ENCODE results near the gene KIF23.
A peak's percentile ranks its signal among the peaks of the same experiment; 100 is the strongest.

The KIF23 gene

GRCh38 chr15:69394556-69395282 lies 19.4 kb upstream of the KIF23 start:
- peak; percentile 69 for DNase-seq (ENCODE audit: low read depth)

DNA sequence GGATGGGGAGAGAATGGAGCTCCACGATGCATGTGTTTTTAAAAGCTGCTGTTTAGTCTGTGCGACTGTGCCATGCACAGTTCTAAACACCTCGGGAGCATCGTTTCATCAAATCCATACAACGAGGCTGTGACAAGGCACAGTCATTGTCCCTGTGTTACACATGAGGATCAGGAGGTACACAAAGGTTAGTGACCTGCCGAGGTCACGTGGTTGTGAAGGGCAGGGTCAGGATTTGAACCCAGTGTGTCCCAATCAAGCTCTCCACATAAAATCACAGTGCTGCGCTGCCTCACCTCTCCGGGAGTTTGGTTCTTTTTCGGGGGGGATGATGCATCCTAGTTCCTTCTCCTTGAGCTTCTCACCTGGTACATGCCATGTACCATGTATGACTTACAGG lies 18.7 kb upstream of the KIF23 start:
- no peak for DNase-seq (ENCODE audit: low read depth)

DNA sequence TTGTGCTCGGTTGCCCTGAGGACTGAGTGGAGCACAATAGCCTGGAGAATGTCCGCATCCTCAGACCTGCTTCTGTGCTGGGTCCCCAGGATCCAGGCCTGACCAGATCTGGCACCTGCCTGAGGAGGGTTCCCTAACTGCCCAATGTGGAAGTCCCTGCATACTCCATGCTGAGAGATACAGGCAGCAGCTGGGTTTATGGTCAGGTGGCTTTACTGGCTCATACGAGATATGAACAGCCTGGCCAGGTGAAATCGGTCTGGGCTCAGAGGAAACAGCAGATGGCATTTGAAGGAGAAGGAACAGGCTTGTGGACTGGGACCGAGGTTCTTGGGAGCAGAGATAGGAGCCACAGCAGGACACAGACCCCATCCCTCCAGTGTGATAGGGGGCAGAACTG lies 18.2 kb upstream of the KIF23 start:
- DNase-seq (ENCODE audit: low read depth): no peak

DNA sequence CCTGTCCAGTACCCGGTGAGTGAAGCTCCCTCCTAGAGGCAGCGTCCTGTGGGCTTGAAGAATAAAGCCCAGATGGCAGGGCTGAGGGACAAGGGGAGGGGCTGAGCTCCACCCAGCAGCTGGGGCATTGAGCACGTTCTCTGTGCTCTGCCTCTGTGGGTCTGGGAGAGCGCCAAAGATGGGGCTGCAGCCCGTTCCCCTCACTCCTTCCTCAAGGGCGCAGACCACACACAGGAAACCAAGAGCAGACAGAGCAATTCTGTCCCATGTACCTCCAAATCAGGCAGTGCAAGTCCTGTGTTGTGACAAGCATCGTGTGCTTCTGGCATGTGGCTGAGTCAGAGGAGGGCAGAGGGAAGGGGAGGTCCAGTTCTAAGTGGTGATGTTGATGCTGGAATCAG lies 15.7 kb upstream of the KIF23 start:
- no peak for DNase-seq (ENCODE audit: low read depth)

- no peak for DNase-seq (ENCODE audit: low read depth)
Observed at GRCh38 chr15:69400850-69401249, 13.3 kb upstream of the KIF23 start.

DNA sequence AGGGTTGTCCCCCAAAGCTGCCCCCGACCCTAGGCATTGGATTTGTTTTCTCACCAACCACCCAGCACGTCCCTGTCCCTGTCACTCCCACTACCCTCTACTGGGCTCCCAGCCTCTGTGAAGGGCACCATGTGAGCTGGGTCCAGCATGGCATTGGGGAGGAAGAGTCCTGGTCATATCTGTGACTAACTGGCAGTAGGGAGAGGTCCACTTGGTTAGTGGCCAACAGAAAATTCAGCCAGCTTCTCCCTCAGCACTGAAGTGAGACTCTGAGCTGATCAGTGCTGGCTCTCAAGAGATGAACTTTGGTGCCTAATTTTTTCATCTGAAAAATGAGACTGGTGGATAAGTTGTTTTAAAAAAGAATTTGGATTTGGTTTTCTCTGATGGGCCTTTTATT lies 11.3 kb upstream of the KIF23 start:
- DNase-seq (ENCODE audit: low read depth): no peak

DNA sequence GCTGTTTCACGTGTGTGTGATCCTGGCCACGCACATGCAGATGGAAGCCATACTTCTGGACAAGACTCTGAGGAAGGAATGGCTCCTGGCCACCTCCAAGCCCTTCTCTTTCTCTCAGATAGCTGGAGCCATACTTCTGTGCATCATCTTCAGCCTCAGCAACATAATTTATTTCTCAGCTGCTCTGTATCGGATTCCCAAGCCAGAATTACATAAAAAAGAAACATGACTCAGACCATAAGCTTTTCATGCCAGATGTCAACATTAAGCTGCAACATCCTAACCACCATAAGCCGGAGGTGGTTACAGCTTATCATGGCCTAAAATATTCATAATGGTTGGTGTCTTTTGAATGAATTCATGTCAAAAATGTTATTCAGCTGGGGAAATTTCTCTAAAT lies 10.6 kb upstream of the KIF23 start:
- no peak for DNase-seq (ENCODE audit: low read depth)

DNA sequence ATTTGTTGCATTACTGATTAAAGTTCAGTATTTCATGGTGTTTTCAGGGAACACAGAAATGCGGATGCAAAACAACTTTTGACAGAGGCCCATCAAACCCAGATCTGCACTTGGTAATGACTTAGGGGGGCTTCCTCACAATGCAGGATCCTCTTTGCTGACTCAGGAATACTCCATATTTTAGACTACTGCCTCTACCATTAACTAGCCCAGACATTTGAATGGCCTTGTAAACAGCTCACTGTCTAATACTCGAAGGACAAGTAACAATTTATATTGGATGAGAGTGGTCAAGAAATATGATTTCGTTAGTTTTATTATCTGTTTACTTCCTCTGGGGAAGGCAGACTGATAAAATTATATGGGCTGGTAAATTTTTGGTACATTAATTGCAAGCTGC lies 9.0 kb upstream of the KIF23 start:
- DNase-seq (ENCODE audit: low read depth): no peak

GRCh38 chr15:69407719-69408400 lies 6.3 kb upstream of the KIF23 start:
- DNase-seq (ENCODE audit: low read depth): no peak

DNA sequence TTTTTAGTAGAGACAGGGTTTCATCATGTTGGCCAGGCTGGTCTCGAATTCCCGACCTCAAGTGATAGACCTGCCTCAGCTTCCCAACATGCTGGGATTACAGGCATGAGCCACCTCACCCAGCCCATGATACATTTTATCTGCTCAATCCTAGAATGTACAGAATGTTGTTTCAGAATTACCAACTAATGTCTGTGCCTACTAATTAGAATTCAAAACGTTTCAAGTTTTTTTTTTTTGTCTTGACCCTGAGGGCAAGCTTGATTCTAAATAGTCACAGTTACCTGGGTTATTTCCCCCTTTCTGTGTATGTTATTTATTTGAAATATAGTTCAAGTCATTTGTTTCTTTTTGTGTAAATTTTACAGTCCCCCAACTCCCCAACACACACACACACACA lies 5.3 kb upstream of the KIF23 start:
- no peak for DNase-seq (ENCODE audit: low read depth)

- DNase-seq (ENCODE audit: low read depth): no peak
Observed at GRCh38 chr15:69410248-69410874, 3.8 kb upstream of the KIF23 start.

- DNase-seq (ENCODE audit: low read depth): no peak
Observed at GRCh38 chr15:69412274-69412673, 1.9 kb upstream of the KIF23 start.

GRCh38 chr15:69412701-69413100 lies 1.4 kb upstream of the KIF23 start:
- no peak for DNase-seq (ENCODE audit: low read depth)

DNA sequence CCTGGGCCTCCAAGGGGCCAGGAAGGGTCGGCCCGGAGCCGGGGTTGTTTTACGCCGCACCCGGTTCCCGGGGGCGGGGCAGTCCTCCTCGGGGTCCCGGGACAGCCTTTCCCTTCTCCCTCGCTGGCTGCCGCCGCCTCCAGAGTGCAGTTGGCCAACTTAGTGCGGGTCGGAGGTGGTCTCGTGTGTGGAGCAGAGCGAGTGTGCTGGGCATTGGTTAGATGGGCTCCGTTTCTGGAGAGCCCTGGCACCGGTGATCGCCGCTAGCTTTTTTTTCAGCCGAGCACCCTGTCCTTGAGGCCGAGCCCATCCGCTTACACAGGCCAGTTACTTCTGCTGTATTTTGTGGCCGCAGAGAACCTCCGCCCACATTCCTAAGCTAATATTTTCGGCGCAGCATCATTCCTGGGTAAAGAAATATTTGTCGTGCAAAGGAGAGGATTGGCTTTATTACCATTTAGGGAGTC lies 585 bp downstream of the KIF23 start:
- DNase-seq (ENCODE audit: low read depth): no peak

DNA sequence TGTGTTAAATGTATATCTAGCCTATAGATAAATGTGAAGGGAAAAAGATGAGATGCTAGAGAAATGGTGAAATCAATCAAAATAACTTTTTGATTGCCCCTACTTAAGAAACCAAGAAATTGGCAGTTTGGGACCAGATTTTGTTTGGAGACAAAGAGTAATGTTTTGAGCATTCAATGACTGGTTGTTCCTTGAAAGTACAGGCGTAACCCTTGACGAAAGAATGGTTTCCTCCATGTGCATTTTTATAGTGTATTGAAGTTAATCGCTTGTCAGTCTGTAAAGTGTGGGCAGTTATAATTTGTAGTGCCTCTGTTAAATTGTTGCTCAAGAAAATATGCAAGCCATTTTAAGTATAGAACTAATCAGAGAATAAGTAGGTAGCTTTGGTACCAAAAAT lies 1.2 kb downstream of the KIF23 start:
- DNase-seq (ENCODE audit: low read depth): no peak

DNA sequence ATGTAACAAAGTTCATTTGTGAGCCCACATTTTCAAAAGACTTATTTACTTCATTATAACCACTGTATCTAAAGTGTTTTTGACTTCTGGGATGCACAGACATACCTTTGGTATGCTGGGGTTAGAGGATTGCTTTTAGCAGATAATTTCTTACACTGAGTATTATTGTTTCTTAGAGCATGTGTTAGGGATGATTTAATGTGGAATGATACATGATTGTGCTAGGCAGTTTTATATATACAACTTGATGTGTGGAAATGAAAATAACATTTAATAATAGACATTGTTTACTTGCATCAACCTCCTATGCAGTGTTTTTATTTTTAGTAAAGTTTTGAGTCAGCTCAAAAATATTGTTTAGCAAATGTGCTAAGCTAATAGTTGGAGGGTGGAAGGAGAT lies 3.4 kb downstream of the KIF23 start:
- no peak for DNase-seq (ENCODE audit: low read depth)

DNA sequence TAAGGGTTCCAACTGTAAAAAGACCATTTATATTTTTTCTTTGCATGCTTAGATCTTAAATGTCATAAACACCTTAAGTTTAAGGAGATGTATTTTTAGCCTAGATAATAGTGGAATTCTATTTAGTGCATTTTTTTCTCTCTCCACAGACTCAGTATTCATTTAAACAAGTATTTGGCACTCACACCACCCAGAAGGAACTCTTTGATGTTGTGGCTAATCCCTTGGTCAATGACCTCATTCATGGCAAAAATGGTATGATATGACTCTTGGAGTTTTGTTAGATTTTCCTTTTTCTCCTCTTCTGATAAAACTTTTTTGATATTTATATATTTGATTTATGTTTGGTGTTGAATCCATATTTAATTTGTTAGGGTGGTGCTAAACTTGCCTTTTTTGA lies 7.3 kb downstream of the KIF23 start:
- no peak for DNase-seq (ENCODE audit: low read depth)

GRCh38 chr15:69422336-69422895 lies 8.3 kb downstream of the KIF23 start:
- no peak for DNase-seq (ENCODE audit: low read depth)

DNA sequence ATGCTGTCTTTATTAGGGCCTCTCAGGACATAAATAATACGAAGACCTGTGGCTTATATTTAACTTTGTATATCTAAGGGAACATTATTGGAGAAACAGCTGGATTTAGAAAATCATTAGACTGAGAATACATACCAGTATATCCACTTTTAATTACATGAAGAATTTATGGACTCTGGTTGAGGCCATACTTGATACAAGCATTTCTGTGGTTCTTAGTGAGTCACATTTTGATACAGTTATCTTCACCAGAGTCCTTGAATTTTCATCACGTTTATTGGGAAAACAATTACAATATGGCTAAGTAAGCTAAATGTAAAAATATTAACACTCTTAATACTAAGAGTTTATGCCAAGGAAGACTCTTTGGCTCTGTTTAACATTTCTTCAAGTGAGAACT lies 9.9 kb downstream of the KIF23 start:
- DNase-seq (ENCODE audit: low read depth): no peak

DNA sequence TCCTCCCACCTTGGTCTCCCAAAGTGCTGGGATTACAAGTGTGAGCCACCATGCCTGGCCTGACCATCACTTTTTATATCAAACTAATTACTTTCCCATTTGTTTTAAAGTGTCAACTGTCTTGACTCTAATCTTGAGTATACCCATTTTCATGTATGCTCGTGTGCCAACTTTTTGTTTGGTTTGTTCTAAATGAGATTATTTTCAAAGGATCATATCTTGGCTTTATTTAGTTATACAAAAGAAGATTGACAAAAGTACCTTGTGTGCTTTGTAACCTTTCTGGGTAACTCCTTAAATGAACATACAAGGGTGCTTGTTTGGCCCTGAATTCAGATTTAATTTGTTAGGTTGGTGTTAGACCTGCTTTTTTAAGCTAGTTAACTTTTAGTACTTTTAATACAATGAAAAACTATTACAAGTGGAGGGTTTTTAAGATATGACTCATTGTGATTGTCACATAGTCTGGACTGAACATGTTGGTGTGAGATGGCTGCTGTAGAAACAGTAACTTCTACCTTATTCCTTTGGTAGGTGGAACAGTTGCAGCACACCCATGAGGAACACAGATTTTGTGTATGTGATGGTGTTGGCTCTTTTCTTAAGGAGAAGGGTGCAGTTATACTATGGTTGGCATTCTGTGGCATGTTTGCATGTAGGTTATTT lies 10.7 kb downstream of the KIF23 start:
- no peak for DNase-seq (ENCODE audit: low read depth)

- DNase-seq (ENCODE audit: low read depth): no peak
Observed at GRCh38 chr15:69433831-69434230, 19.7 kb downstream of the KIF23 start.

GRCh38 chr15:69434238-69434637 lies 20.1 kb downstream of the KIF23 start:
- DNase-seq (ENCODE audit: low read depth): no peak

GRCh38 chr15:69434679-69435078 lies 20.5 kb downstream of the KIF23 start:
- no peak for DNase-seq (ENCODE audit: low read depth)

Data from activated T-helper 1 cell treated with Interleukin-2 at 50 U/mL for 16 hours (primary cell).